PC-9 (cell line): ENCODE data around the gene LAMB2. TPM values are rescaled to one million over a fixed set of nuclear protein-coding genes. Genes with fewer than 3 reads are reported as not detected.

ENCODE experiments used
- BruUV-seq: library from RNA; stranded (reverse); fragments of 400-500 nt; replicated peaks from 2 replicates; lab custom pipeline; 2021; lab: Mats Ljungman, UMichigan
- CTCF ChIA-PET: fragments of 300-600 bp; sonication (Branson Sonifier 250); formaldehyde crosslinking; loops from one replicate; lab custom pipeline; 2022; ENCODE audit warnings: antibody characterized with exemption; lab: Charles Lee
- POLR2A ChIA-PET: fragments of 300-600 bp; sonication (Branson Sonifier 250); formaldehyde crosslinking; loops from one replicate; lab custom pipeline; 2022; ENCODE audit warnings: antibody characterized with exemption; ENCODE audit not compliant: unreplicated experiment; lab: Charles Lee
- DNase-seq, 2 experiments: peaks; one replicate each; pipeline versions ENCODE4 v3.0.0 to v3.0.0-alpha.2; 2015 to 2022; ENCODE audit warnings: mixed read lengths in 1 of 2
- H2AFZ ChIP-seq: fragments of 200-600 bp; sonication (generic); 2 replicates; pipeline ENCODE4 v1.8.1; 2017; ENCODE audit warnings: antibody characterized with exemption
- H3F3A ChIP-seq: fragments of 200-600 bp; sonication (generic); 2 replicates; pipeline ENCODE4 v1.8.1; 2017; ENCODE audit warnings: antibody characterized with exemption, mild to moderate bottlenecking, low read depth; ENCODE audit not compliant: insufficient read depth
- H3K27ac ChIP-seq: fragments of 200-600 bp; sonication (generic); 2 replicates; pipeline ENCODE4 v1.6.1; 2016; ENCODE audit warnings: mixed run types
- H3K27me3 ChIP-seq: fragments of 200-600 bp; sonication (generic); 2 replicates; pipeline ENCODE4 v1.6.1; 2016; ENCODE audit warnings: low read depth, mixed run types; ENCODE audit not compliant: insufficient read depth
- H3K36me3 ChIP-seq: fragments of 200-600 bp; sonication (generic); 2 replicates; pipeline ENCODE4 v1.6.1; 2016; ENCODE audit warnings: low read depth, mixed run types
- H3K4me1 ChIP-seq: fragments of 200-600 bp; sonication (generic); replicated peaks from 2 replicates; pipeline ENCODE4 v1.6.1; 2016; ENCODE audit warnings: mixed run types; ENCODE audit not compliant: insufficient read depth
- H3K4me2 ChIP-seq: fragments of 200-600 bp; sonication (generic); 2 replicates; pipeline ENCODE4 v1.6.1; 2017; ENCODE audit warnings: mixed run types
- H3K4me3 ChIP-seq: fragments of 200-600 bp; sonication (generic); 2 replicates; pipeline ENCODE4 v1.6.1; 2016; ENCODE audit warnings: mixed run types
- H3K79me2 ChIP-seq: fragments of 200-600 bp; sonication (generic); 2 replicates; pipeline ENCODE4 v1.6.1; 2017; ENCODE audit warnings: low read depth, mixed run types
- H3K9me2 ChIP-seq: fragments of 200-600 bp; sonication (generic); 2 replicates; pipeline ENCODE4 v1.8.1; 2017; ENCODE audit warnings: mild to moderate bottlenecking; ENCODE audit not compliant: insufficient read depth
- H3K9me3 ChIP-seq: fragments of 200-600 bp; sonication (generic); 2 replicates; pipeline ENCODE4 v1.8.1; 2016; ENCODE audit warnings: low read depth; ENCODE audit not compliant: insufficient read depth
- H4K20me1 ChIP-seq: fragments of 200-600 bp; sonication (generic); 2 replicates; pipeline ENCODE4 v1.8.1; 2017; ENCODE audit not compliant: insufficient read depth
- EZH2 ChIP-seq: fragments of 200-600 bp; sonication (generic); IDR thresholded peaks from 2 replicates; pipeline ENCODE4 v1.8.0; 2017; ENCODE audit warnings: antibody characterized with exemption, low read depth
- intact Hi-C: fragments of 100-400 bp; cut with micrococcal nuclease; formaldehyde crosslinking; loops from one replicate; pipeline ENCODE4 v1.10.0; 2022; ENCODE audit not compliant: unreplicated experiment
- total RNA-seq: library from RNA; stranded (reverse); gene quantifications from 2 replicates; pipeline ENCODE4 v1.2.3, GENCODE V29; 2021
- TF ChIP-seq, protein P1 (sequence below): fragments of 200-600 bp; sonication (generic); conservative IDR thresholded peaks from 2 replicates; pipeline ENCODE4 v1.6.1; 2017; ENCODE audit warnings: mixed run types, antibody characterized with exemption, mild to moderate bottlenecking, moderate library complexity

LAMB2 gene
- total RNA-seq, 1 experiment from 2014 or later = 230 TPM

DNA sequence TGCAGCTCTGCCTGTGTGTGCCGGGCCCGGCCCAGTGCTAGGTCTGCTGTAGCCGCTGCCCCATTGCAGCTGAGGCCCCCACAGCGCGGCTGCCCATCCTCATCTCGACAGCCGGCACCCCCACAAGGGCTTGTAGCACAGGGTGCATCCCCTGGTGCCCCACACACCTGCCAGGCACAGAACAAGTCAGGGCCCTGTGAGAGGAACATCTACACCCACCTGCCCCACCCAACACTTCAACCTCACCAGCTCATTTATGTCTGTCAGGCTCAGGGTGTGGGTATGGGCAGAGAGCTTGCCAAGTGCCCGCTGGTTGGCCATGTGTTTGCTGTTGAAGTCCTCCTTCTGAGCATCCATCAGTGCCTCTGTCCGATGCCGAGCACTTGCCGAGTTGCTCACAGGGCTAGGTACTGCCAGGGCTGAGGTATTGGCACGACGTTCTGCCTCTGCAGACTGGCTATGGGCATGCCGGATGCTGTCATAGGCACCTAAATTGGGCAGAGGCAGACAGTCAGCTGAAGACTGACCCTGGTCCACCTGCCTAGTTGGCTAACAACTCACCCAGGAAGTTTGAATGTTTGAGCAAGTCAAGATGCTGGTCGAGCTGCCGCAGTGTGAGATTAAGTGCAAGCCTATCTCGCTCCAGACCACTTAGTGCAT, 9.8 kb downstream of the LAMB2 start:
- peaks cover 10% of the 10 kb centered on the region for H3K4me1 ChIP-seq
- TF ChIP-seq EZH2 = no peak
- TF ChIP-seq, protein P1, sequence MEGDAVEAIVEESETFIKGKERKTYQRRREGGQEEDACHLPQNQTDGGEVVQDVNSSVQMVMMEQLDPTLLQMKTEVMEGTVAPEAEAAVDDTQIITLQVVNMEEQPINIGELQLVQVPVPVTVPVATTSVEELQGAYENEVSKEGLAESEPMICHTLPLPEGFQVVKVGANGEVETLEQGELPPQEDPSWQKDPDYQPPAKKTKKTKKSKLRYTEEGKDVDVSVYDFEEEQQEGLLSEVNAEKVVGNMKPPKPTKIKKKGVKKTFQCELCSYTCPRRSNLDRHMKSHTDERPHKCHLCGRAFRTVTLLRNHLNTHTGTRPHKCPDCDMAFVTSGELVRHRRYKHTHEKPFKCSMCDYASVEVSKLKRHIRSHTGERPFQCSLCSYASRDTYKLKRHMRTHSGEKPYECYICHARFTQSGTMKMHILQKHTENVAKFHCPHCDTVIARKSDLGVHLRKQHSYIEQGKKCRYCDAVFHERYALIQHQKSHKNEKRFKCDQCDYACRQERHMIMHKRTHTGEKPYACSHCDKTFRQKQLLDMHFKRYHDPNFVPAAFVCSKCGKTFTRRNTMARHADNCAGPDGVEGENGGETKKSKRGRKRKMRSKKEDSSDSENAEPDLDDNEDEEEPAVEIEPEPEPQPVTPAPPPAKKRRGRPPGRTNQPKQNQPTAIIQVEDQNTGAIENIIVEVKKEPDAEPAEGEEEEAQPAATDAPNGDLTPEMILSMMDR = no peak
- no peak overlapping the region for H3K27ac ChIP-seq
- peaks cover 5% of the 10 kb centered on the region; the same call in 1 of the 2 replicates for H3K36me3 ChIP-seq
- peaks cover 23% of the 10 kb centered on the region for H3K79me2 ChIP-seq
- BruUV-seq = no TSS peak
- ChIA-PET CTCF (no interaction called here), POLR2A (no interaction called here)
- no peak overlapping the region for H2AFZ ChIP-seq
- H3K4me2 ChIP-seq = no peak overlapping the region
- intact Hi-C loops = no loop called here
- no peaks in the 10 kb centered on the region for H3K9me3 ChIP-seq
- no peaks in the 10 kb centered on the region for H3K27me3 ChIP-seq
- H3K9me2 ChIP-seq = no peaks in the 10 kb centered on the region
- DNase-seq = no peak
- H3F3A ChIP-seq = peaks cover 29% of the 10 kb centered on the region
- H3K4me3 ChIP-seq = no peak overlapping the region
- H4K20me1 ChIP-seq = no peaks in the 10 kb centered on the region

DNA sequence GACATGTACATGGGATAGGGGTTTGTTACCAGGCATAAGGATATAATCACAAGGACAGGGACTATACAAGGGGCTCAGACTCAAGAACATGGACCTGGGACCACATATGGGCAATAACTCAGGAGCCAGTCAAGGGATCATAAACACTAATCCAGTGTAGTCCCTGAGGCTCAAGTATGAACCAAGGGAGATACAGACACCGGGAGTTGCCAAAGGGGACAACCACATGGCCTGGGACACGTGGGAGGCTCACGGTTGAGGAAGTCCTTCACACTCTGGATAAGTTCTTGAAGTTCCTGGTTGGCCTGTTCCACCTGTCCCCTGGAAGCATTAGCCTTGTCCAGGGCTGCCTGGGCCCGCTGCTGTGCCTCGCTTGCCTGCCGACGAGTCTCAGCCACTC, 10.4 kb downstream of the LAMB2 start:
- CTCF ChIA-PET = no interaction called here
- no peaks in the 10 kb centered on the region for H3K9me3 ChIP-seq
- no peaks in the 10 kb centered on the region for H3K27me3 ChIP-seq
- DNase-seq = no peak
- H3F3A ChIP-seq = peaks cover 29% of the 10 kb centered on the region
- no peak overlapping the region for H2AFZ ChIP-seq
- peaks cover 11% of the 10 kb centered on the region; the same call in 1 of the 2 replicates for H3K36me3 ChIP-seq
- POLR2A ChIA-PET = no interaction called here
- H3K4me2 ChIP-seq = no peak overlapping the region
- intact Hi-C loops = no loop called here
- no peaks in the 10 kb centered on the region for H4K20me1 ChIP-seq
- H3K27ac ChIP-seq = no peak overlapping the region
- peaks cover 26% of the 10 kb centered on the region for H3K79me2 ChIP-seq
- peaks cover 10% of the 10 kb centered on the region for H3K4me1 ChIP-seq
- no TSS peak for BruUV-seq
- H3K9me2 ChIP-seq = no peaks in the 10 kb centered on the region
- H3K4me3 ChIP-seq = no peak overlapping the region
- TF ChIP-seq, protein P1 = no peak
- TF ChIP-seq EZH2 = no peak

- H4K20me1 ChIP-seq = no peaks in the 10 kb centered on the region
- H3F3A ChIP-seq = peaks cover 29% of the 10 kb centered on the region
- H3K4me2 ChIP-seq = no peak overlapping the region
- peaks cover 10% of the 10 kb centered on the region for H3K4me1 ChIP-seq
- no TSS peak for BruUV-seq
- H3K9me2 ChIP-seq = no peaks in the 10 kb centered on the region
- intact Hi-C loops = no loop called here
- CTCF ChIA-PET = no interaction called here
- no peak for DNase-seq
- TF ChIP-seq EZH2 = no peak
- TF ChIP-seq, protein P1 = no peak
- no peaks in the 10 kb centered on the region for H3K27me3 ChIP-seq
- H2AFZ ChIP-seq = no peak overlapping the region
- no peaks in the 10 kb centered on the region for H3K9me3 ChIP-seq
- no peak overlapping the region for H3K27ac ChIP-seq
- peaks cover 26% of the 10 kb centered on the region for H3K79me2 ChIP-seq
- POLR2A ChIA-PET = no interaction called here
- H3K4me3 ChIP-seq = no peak overlapping the region
- H3K36me3 ChIP-seq = peaks cover 11% of the 10 kb centered on the region; the same call in 1 of the 2 replicates
These were observed 10.8 kb downstream of the LAMB2 start for GRCh38 chr3:49122022-49122421.
